Thyroid gland (tissue), 4 donors: ENCODE measurements around the gene SLC25A17.

Source experiments
- POLR2A ChIP-seq, 2 donors: fragments of 450-650 bp; IDR thresholded peaks; one replicate each; pipeline ENCODE4 v1.6.1; 2017; ENCODE audit warnings: antibody characterized with exemption in 2 of 2, mild to moderate bottlenecking in 2 of 2, moderate library complexity in 1 of 2
- TF ChIP-seq, protein P1 (sequence below), 6 experiments: fragments of 200-600 bp in 3 of 6; fragments of 450-650 bp in 3 of 6; sonication (generic) in 3 of 6; IDR thresholded peaks; one replicate each; pipeline ENCODE4 v1.5.1; 2016 to 2019; ENCODE audit warnings: antibody characterized with exemption in 6 of 6, mild to moderate bottlenecking in 2 of 6, inconsistent platforms in 1 of 6, moderate library complexity in 1 of 6

DNA sequence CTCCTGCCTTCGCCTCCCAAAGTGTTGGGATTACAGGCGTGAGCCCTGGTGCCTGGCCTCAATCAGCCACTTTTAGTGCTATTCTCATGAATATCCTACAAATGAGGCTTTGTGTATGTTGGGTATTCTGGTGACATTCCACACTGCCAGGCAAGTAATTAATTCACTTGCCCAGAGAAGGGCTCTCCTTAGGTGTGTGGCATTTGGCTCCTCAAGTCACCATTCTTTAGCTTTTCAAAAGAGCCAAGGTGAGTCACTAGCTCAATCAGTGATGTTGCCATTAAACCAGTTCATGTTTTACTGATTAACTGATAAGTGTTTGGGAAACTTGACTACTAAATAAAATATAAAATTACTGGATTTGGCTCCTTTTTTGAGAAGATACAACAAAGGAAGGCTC lies 52.2 kb downstream of the SLC25A17 start:
- TF ChIP-seq POLR2A (IDR thresholded peaks at IDR 0.05): no peak
- TF ChIP-seq, protein P1, sequence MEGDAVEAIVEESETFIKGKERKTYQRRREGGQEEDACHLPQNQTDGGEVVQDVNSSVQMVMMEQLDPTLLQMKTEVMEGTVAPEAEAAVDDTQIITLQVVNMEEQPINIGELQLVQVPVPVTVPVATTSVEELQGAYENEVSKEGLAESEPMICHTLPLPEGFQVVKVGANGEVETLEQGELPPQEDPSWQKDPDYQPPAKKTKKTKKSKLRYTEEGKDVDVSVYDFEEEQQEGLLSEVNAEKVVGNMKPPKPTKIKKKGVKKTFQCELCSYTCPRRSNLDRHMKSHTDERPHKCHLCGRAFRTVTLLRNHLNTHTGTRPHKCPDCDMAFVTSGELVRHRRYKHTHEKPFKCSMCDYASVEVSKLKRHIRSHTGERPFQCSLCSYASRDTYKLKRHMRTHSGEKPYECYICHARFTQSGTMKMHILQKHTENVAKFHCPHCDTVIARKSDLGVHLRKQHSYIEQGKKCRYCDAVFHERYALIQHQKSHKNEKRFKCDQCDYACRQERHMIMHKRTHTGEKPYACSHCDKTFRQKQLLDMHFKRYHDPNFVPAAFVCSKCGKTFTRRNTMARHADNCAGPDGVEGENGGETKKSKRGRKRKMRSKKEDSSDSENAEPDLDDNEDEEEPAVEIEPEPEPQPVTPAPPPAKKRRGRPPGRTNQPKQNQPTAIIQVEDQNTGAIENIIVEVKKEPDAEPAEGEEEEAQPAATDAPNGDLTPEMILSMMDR (IDR thresholded peaks at IDR 0.05): no peak
